Measurements from ENCODE around the gene PLPPR1.

DNA sequence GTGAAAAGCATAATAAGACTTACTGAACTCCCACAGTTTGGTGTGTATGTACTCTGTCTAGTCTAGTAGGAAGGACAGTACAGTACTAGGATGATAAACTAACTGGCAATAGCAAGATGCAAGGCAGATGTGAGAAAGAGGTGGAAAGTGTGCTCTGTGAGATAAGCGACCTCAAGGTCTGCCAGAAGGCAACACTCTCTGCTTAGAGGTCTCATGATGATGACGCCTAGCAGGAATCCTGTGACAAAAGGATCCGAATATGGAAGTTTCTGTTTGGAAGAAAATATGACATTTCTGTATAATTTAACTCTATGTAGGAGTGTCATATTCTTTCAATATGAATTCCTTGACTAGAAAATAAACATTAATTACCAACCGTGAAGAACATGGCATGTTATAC lies 112.2 kb downstream of the PLPPR1 start:
- TF ChIP-seq EZH2 (optimal IDR thresholded peaks at IDR 0.05; ENCODE audit: low read depth, low read length) (no peak), EZH2phosphoT487 (IDR thresholded peaks at IDR 0.05; ENCODE audit: low read length) (no peak)
- TF ChIP-seq, protein P1, sequence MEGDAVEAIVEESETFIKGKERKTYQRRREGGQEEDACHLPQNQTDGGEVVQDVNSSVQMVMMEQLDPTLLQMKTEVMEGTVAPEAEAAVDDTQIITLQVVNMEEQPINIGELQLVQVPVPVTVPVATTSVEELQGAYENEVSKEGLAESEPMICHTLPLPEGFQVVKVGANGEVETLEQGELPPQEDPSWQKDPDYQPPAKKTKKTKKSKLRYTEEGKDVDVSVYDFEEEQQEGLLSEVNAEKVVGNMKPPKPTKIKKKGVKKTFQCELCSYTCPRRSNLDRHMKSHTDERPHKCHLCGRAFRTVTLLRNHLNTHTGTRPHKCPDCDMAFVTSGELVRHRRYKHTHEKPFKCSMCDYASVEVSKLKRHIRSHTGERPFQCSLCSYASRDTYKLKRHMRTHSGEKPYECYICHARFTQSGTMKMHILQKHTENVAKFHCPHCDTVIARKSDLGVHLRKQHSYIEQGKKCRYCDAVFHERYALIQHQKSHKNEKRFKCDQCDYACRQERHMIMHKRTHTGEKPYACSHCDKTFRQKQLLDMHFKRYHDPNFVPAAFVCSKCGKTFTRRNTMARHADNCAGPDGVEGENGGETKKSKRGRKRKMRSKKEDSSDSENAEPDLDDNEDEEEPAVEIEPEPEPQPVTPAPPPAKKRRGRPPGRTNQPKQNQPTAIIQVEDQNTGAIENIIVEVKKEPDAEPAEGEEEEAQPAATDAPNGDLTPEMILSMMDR (IDR thresholded peaks at IDR 0.05; ENCODE audit: low read length): no peak
